Measurements from ENCODE around the gene DNAH10. TPM values are rescaled to one million over a fixed set of nuclear protein-coding genes. Genes with fewer than 3 reads are reported as not detected.

Gene DNAH10
- total and polyA plus RNA-seq, 2 of the 13 experiments (the other 11 are each of a cell fraction or from before 2014, with no cell fraction given), result 0.01 to 0.02 TPM

DNA sequence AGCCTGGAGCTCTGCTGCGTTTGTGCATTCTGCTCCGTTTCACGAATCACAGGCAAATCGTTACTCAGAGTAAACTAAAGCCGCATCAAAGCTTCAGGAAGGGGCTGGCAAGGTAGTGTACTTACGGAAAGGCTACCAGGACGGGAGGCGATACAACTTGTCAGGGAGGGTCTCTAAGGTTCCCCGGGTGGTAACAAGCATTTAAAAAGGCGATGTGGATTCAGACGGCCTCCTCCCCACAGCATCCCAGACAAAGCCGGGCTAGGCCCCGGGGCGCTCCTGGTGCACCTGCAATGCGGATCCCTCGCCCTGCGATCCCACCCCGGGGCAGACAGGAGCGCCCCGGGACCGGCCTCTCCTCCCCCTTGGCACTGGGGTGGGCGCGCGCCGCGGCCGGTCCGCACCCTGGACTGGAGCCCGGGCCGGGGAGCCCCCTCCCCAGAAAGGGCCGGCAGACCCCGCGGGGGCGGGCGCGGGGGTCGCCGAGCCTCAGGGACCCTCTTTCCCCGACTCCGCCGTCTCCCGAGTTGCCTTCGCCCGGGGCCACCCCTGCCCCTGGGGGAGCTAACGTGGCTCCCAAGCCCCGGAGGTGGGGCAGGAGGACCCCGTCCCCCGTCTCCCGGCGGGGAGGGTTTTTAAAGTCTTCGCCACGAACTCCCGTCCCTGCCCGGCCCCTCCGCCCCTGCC, 209.8 kb downstream of the DNAH10 start (continued):
- TF ChIP-seq, protein P1, sequence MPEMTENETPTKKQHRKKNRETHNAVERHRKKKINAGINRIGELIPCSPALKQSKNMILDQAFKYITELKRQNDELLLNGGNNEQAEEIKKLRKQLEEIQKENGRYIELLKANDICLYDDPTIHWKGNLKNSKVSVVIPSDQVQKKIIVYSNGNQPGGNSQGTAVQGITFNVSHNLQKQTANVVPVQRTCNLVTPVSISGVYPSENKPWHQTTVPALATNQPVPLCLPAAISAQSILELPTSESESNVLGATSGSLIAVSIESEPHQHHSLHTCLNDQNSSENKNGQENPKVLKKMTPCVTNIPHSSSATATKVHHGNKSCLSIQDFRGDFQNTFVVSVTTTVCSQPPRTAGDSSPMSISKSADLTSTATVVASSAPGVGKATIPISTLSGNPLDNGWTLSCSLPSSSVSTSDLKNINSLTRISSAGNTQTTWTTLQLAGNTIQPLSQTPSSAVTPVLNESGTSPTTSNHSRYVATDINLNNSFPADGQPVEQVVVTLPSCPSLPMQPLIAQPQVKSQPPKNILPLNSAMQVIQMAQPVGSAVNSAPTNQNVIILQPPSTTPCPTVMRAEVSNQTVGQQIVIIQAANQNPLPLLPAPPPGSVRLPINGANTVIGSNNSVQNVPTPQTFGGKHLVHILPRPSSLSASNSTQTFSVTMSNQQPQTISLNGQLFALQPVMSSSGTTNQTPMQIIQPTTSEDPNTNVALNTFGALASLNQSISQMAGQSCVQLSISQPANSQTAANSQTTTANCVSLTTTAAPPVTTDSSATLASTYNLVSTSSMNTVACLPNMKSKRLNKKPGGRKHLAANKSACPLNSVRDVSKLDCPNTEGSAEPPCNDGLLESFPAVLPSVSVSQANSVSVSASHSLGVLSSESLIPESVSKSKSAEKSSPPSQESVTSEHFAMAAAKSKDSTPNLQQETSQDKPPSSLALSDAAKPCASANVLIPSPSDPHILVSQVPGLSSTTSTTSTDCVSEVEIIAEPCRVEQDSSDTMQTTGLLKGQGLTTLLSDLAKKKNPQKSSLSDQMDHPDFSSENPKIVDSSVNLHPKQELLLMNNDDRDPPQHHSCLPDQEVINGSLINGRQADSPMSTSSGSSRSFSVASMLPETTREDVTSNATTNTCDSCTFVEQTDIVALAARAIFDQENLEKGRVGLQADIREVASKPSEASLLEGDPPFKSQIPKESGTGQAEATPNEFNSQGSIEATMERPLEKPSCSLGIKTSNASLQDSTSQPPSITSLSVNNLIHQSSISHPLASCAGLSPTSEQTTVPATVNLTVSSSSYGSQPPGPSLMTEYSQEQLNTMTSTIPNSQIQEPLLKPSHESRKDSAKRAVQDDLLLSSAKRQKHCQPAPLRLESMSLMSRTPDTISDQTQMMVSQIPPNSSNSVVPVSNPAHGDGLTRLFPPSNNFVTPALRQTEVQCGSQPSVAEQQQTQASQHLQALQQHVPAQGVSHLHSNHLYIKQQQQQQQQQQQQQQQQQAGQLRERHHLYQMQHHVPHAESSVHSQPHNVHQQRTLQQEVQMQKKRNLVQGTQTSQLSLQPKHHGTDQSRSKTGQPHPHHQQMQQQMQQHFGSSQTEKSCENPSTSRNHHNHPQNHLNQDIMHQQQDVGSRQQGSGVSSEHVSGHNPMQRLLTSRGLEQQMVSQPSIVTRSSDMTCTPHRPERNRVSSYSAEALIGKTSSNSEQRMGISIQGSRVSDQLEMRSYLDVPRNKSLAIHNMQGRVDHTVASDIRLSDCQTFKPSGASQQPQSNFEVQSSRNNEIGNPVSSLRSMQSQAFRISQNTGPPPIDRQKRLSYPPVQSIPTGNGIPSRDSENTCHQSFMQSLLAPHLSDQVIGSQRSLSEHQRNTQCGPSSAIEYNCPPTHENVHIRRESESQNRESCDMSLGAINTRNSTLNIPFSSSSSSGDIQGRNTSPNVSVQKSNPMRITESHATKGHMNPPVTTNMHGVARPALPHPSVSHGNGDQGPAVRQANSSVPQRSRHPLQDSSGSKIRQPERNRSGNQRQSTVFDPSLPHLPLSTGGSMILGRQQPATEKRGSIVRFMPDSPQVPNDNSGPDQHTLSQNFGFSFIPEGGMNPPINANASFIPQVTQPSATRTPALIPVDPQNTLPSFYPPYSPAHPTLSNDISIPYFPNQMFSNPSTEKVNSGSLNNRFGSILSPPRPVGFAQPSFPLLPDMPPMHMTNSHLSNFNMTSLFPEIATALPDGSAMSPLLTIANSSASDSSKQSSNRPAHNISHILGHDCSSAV (CRISPR knock-in tag; IDR thresholded peaks at IDR 0.05; ENCODE audit: borderline replicate concordance), result no peak
- TF ChIP-seq ADNP (CRISPR knock-in tag; IDR thresholded peaks at IDR 0.05), result no peak
- no peak for TF ChIP-seq GABPA (IDR thresholded peaks at IDR 0.05; ENCODE audit: low read depth, low read length)
- no peak for TF ChIP-seq GABPA (CRISPR knock-in tag; IDR thresholded peaks at IDR 0.05; ENCODE audit: low read depth)
- TF ChIP-seq, protein P2, sequence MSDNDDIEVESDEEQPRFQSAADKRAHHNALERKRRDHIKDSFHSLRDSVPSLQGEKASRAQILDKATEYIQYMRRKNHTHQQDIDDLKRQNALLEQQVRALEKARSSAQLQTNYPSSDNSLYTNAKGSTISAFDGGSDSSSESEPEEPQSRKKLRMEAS (IDR thresholded peaks at IDR 0.05), result peak; percentile 42; the same call in 1 of the 2 replicates
- TF ChIP-seq, protein P3, sequence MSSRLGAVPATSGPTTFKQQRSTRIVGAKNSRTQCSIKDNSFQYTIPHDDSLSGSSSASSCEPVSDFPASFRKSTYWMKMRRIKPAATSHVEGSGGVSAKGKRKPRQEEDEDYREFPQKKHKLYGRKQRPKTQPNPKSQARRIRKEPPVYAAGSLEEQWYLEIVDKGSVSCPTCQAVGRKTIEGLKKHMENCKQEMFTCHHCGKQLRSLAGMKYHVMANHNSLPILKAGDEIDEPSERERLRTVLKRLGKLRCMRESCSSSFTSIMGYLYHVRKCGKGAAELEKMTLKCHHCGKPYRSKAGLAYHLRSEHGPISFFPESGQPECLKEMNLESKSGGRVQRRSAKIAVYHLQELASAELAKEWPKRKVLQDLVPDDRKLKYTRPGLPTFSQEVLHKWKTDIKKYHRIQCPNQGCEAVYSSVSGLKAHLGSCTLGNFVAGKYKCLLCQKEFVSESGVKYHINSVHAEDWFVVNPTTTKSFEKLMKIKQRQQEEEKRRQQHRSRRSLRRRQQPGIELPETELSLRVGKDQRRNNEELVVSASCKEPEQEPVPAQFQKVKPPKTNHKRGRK (CRISPR knock-in tag; IDR thresholded peaks at IDR 0.05), result no peak
- TF ChIP-seq NR2F1 (CRISPR knock-in tag; IDR thresholded peaks at IDR 0.05), result no peak
- TF ChIP-seq, protein P4, sequence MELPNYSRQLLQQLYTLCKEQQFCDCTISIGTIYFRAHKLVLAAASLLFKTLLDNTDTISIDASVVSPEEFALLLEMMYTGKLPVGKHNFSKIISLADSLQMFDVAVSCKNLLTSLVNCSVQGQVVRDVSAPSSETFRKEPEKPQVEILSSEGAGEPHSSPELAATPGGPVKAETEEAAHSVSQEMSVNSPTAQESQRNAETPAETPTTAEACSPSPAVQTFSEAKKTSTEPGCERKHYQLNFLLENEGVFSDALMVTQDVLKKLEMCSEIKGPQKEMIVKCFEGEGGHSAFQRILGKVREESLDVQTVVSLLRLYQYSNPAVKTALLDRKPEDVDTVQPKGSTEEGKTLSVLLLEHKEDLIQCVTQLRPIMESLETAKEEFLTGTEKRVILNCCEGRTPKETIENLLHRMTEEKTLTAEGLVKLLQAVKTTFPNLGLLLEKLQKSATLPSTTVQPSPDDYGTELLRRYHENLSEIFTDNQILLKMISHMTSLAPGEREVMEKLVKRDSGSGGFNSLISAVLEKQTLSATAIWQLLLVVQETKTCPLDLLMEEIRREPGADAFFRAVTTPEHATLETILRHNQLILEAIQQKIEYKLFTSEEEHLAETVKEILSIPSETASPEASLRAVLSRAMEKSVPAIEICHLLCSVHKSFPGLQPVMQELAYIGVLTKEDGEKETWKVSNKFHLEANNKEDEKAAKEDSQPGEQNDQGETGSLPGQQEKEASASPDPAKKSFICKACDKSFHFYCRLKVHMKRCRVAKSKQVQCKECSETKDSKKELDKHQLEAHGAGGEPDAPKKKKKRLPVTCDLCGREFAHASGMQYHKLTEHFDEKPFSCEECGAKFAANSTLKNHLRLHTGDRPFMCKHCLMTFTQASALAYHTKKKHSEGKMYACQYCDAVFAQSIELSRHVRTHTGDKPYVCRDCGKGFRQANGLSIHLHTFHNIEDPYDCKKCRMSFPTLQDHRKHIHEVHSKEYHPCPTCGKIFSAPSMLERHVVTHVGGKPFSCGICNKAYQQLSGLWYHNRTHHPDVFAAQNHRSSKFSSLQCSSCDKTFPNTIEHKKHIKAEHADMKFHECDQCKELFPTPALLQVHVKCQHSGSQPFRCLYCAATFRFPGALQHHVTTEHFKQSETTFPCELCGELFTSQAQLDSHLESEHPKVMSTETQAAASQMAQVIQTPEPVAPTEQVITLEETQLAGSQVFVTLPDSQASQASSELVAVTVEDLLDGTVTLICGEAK (IDR thresholded peaks at IDR 0.05), result no peak
- TF ChIP-seq, protein P4 (CRISPR knock-in tag; IDR thresholded peaks at IDR 0.05), result no peak
